Gastroesophageal sphincter (tissue), 4 donors: ENCODE measurements around the gene NAA35. TPM values are rescaled to one million over a fixed set of nuclear protein-coding genes. Genes with fewer than 3 reads are reported as not detected.

Source experiments
- ATAC-seq: fragments of 150-250 bp; one replicate; pipeline ENCODE4 v1.9.1; 2016; ENCODE audit warnings: mild to moderate bottlenecking, moderate library complexity
- H3K27ac ChIP-seq, 4 donors: fragments of 200-600 bp; sonication (generic) in 3 of 4; 1 replicate in 3 of 4; 2 replicates in 1 of 4; pipeline ENCODE4 v1.5.1; 2016 to 2019
- H3K27me3 ChIP-seq: fragments of 200-600 bp; sonication (generic); one replicate; pipeline ENCODE4 v1.5.1; 2019
- H3K36me3 ChIP-seq, 2 donors: fragments of 200-600 bp; sonication (generic); one replicate each; pipeline ENCODE4 v1.5.1; 2019; ENCODE audit warnings: control low read depth in 1 of 2
- H3K4me1 ChIP-seq, 3 donors: fragments of 200-600 bp; sonication (generic); 1 replicate in 2 of 3; 2 replicates in 1 of 3; pipeline ENCODE4 v1.5.1; 2016 to 2019; ENCODE audit warnings: control low read depth in 2 of 3
- H3K4me3 ChIP-seq, 2 donors: fragments of 200-600 bp; sonication (generic); one replicate each; pipeline ENCODE4 v1.5.1; 2019; ENCODE audit warnings: mild to moderate bottlenecking in 1 of 2, moderate library complexity in 1 of 2
- H3K9me3 ChIP-seq, 3 donors: fragments of 200-600 bp; sonication (generic); one replicate each; pipeline ENCODE4 v1.5.1; 2017 to 2019; ENCODE audit warnings: control low read depth in 2 of 3
- CTCF ChIP-seq, 4 experiments: fragments of 200-600 bp in 2 of 4; fragments of 450-650 bp in 2 of 4; sonication (generic) in 1 of 4; IDR thresholded peaks; one replicate each; pipeline ENCODE4 v1.5.1; 2017 to 2019; ENCODE audit warnings: antibody characterized with exemption in 4 of 4, mild to moderate bottlenecking in 2 of 4, moderate library complexity in 2 of 4
- EP300 ChIP-seq: sonication (generic); formaldehyde crosslinking; IDR thresholded peaks from one replicate; pipeline ENCODE4 v1.6.1; 2017; ENCODE audit warnings: antibody characterized with exemption, mild to moderate bottlenecking
- POLR2A ChIP-seq, 2 donors: fragments of 450-650 bp; IDR thresholded peaks; one replicate each; pipeline ENCODE4 v1.6.1; 2017; ENCODE audit warnings: antibody characterized with exemption in 2 of 2, mild to moderate bottlenecking in 2 of 2, moderate library complexity in 1 of 2
- POLR2AphosphoS5 ChIP-seq: sonication (generic); formaldehyde crosslinking; IDR thresholded peaks from one replicate; pipeline ENCODE4 v1.6.1; 2017; ENCODE audit warnings: antibody characterized with exemption
- whole genome bisulfite sequencing, 2 donors: methylation state at CpG; one replicate each; pipeline ENCODE4 v1.1.5; 2018; ENCODE audit warnings: low coverage in 1 of 2; 5-methylcytosine and 5-hydroxymethylcytosine counted together
- total RNA-seq, 4 donors: library from RNA; depleted of rRNA; stranded (reverse); fragments of >200 nt; gene quantifications; one replicate each; pipeline ENCODE4 v1.1.0, GENCODE V29; 2016

NAA35 gene
- total RNA-seq, 4 donors from 2014 or later = 20.0 to 23.7 (median 23.4) TPM

- no peak overlapping the region for H3K4me3 ChIP-seq
- 95 to 96% methylated on average over 4 of the region's 15 CpGs for WGBS, 2 donors
- ATAC-seq = no peak
- TF ChIP-seq POLR2AphosphoS5 (no peak), CTCF (IDR thresholded peaks at IDR 0.05) (no peak), EP300 (no peak), POLR2A (IDR thresholded peaks at IDR 0.05) (no peak)
- H3K27me3 ChIP-seq = no peaks in the 10 kb centered on the region
- no peaks in the 10 kb centered on the region for H3K9me3 ChIP-seq
- H3K36me3 ChIP-seq = peaks cover 0 to 37% of the 10 kb centered on the region in 2 donors
- no peak overlapping the region for H3K27ac ChIP-seq
- H3K4me1 ChIP-seq = peaks cover 0 to under 1% (median 0%) of the 10 kb centered on the region in 3 donors
Observed at GRCh38 chr9:86035827-86036440, 95.0 kb downstream of the NAA35 start.

- no peak for ATAC-seq
- TF ChIP-seq EP300 (no peak), POLR2AphosphoS5 (no peak), POLR2A (IDR thresholded peaks at IDR 0.05) (no peak), CTCF (IDR thresholded peaks at IDR 0.05) (no peak)
- peaks cover 0 to 34% of the 10 kb centered on the region in 2 donors for H3K36me3 ChIP-seq
- peaks cover 0 to 7% (median 3%) of the 10 kb centered on the region in 3 donors for H3K4me1 ChIP-seq
- no peak overlapping the region for H3K27ac ChIP-seq
- H3K4me3 ChIP-seq = no peak overlapping the region
- WGBS, 2 donors = 100% methylated on average over 4 of the region's 9 CpGs
- H3K9me3 ChIP-seq = no peaks in the 10 kb centered on the region
- no peaks in the 10 kb centered on the region for H3K27me3 ChIP-seq
Observed at GRCh38 chr9:86036555-86036954, 95.6 kb downstream of the NAA35 start.

- Histone ChIP-seq H3K27me3 (no peaks in the 10 kb centered on the region), H3K4me3 (no peak overlapping the region), H3K4me1 (peaks cover 0 to 9% (median 4%) of the 10 kb centered on the region in 3 donors), H3K27ac (no peak overlapping the region), H3K9me3 (no peaks in the 10 kb centered on the region), H3K36me3 (peaks cover 0 to 7% of the 10 kb centered on the region in 2 donors)
- ATAC-seq = no peak
- WGBS, 2 donors = 91 to 100% methylated on average over 2 to 5 of the region's 12 CpGs
- TF ChIP-seq CTCF (IDR thresholded peaks at IDR 0.05) = no peak
Observed at GRCh38 chr9:86039991-86040860, 99.3 kb downstream of the NAA35 start.

- no peaks in the 10 kb centered on the region for H3K9me3 ChIP-seq
- 57 to 62% methylated on average over 1 to 3 of the region's 3 CpGs for WGBS, 2 donors
- peaks cover 0 to 4% of the 10 kb centered on the region in 2 donors for H3K36me3 ChIP-seq
- no peak overlapping the region for H3K4me3 ChIP-seq
- TF ChIP-seq EP300 (no peak), CTCF (IDR thresholded peaks at IDR 0.05) (no peak)
- H3K27ac ChIP-seq = no peak overlapping the region
- H3K27me3 ChIP-seq = no peaks in the 10 kb centered on the region
- H3K4me1 ChIP-seq = peaks cover 0 to 9% (median 4%) of the 10 kb centered on the region in 3 donors
- no peak for ATAC-seq
Observed at GRCh38 chr9:86040861-86041155, 99.9 kb downstream of the NAA35 start.

GRCh38 chr9:86041311-86041741, 100.4 kb downstream of the NAA35 start:
- Histone ChIP-seq H3K4me3 (peak overlapping the region in 1 of 2 donors; percentile 18), H3K27ac (no peak overlapping the region), H3K9me3 (no peaks in the 10 kb centered on the region), H3K4me1 (peaks cover 0 to 9% (median 4%) of the 10 kb centered on the region in 3 donors), H3K36me3 (no peaks in the 10 kb centered on the region), H3K27me3 (no peaks in the 10 kb centered on the region)
- TF ChIP-seq CTCF (IDR thresholded peaks at IDR 0.05) (no peak), POLR2A (IDR thresholded peaks at IDR 0.05) (no peak), POLR2AphosphoS5 (no peak), EP300 (no peak)
- WGBS, 2 donors = 0 to 18% methylated on average over 2 to 3 of the region's 8 CpGs
- ATAC-seq = no peak
